Mononuclear cell (primary cell): Measurements from ENCODE around the gene RABGEF1. TPM values are rescaled to one million over a fixed set of nuclear protein-coding genes. Genes with fewer than 3 reads are reported as not detected.
"Not testable (repeated sequence)": the region's sequence is repeated elsewhere in the genome, so short reads cannot be mapped to it uniquely, and the experiment has no call there.

Experiments used
- H3K27me3 ChIP-seq: 2 replicates; pipeline ENCODE4 v1.6.0; 2011; ENCODE audit warnings: low read length, control low read depth; ENCODE audit not compliant: insufficient read depth
- H3K4me1 ChIP-seq: 2 replicates; pipeline ENCODE4 v1.5.1; 2011; ENCODE audit warnings: mild to moderate bottlenecking, low read length, control low read depth; ENCODE audit not compliant: insufficient read depth
- H3K4me3 ChIP-seq: 2 replicates; pipeline ENCODE4 v1.5.1; 2011; ENCODE audit warnings: mild to moderate bottlenecking, low read length, moderate library complexity
- H3K9me3 ChIP-seq: 2 replicates; pipeline ENCODE4 v1.5.1; 2011; ENCODE audit warnings: low read depth, mild to moderate bottlenecking, control low read depth, low read length
- total RNA-seq: library from RNA; depleted of rRNA; stranded (reverse); fragments of >200 nt; gene quantifications from one replicate; pipeline ENCODE4 v1.2.3, GENCODE V29; 2012

The RABGEF1 gene
- total RNA-seq, 1 donor: 52.8 TPM

- no peaks in the 10 kb centered on the region for H3K9me3 ChIP-seq
- no peaks in the 10 kb centered on the region for H3K27me3 ChIP-seq
- no peak overlapping the region for H3K4me3 ChIP-seq
- H3K4me1 ChIP-seq: peaks cover 41% of the 10 kb centered on the region
These were observed 3.4 kb downstream of the RABGEF1 start for GRCh38 chr7:66743920-66744319.

DNA sequence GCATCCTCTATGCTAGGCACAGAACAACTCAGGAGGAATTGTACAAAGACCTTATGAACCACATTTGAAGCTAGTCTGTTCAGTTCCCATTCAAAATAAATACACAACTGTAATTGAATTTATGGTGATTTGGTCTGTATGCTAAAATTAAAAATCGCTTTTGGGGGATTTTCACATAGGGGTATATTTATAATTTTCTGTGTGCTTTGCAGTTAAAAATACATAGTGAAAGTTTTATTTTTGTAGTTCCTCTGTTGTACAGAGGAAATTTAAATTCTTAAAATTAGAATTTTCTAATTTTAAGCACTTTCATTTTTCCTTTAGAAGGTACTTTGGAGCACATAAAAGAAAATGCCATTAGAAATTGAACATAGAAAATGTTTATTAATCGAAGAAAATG is 6.9 kb downstream of the RABGEF1 start:
- H3K4me3 ChIP-seq: no peak overlapping the region

DNA sequence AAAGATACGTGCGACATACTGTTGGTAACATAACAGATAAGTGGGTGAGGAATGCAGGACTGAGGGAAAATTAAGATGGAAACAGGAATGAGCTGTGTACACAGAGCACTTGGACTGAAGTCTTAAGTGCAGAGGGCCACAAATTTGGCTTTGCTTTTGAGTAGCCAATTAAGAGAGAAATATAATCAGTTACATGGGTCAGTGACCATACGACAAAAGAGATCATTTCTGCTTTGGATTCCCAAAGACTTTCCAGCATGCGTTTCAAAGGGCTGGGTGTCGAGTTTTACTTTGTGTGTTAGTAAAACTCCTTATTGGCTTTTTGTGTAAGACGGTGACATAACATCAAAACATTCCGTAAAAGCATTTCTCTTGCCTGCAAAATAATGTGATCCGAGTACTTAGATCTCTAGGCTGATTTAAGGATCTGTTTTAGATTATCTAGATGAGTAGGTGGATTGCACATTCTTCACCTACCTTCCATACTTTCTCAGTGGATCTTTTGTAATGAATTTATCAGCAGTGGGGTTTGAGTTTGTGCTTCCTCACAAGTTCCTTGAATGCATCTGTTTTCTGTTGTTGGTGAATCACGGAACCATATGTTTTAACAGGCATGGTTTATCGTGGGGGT is 7.5 kb downstream of the RABGEF1 start:
- peaks cover 21% of the 10 kb centered on the region for H3K4me1 ChIP-seq
- no peaks in the 10 kb centered on the region for H3K27me3 ChIP-seq
- no peak overlapping the region for H3K4me3 ChIP-seq

More for the DNA sequence above, 6.9 kb downstream of the RABGEF1 start:
- H3K4me1 ChIP-seq: peaks cover 21% of the 10 kb centered on the region
- H3K27me3 ChIP-seq: no peaks in the 10 kb centered on the region
- H3K9me3 ChIP-seq: no peaks in the 10 kb centered on the region

GRCh38 chr7:66748791-66749190 is 8.3 kb downstream of the RABGEF1 start:
- Histone ChIP-seq H3K4me1 (peaks cover 21% of the 10 kb centered on the region), H3K27me3 (no peaks in the 10 kb centered on the region), H3K4me3 (no peak overlapping the region), H3K9me3 (no peaks in the 10 kb centered on the region)

More for the DNA sequence above, 7.5 kb downstream of the RABGEF1 start:
- no peaks in the 10 kb centered on the region for H3K9me3 ChIP-seq

DNA sequence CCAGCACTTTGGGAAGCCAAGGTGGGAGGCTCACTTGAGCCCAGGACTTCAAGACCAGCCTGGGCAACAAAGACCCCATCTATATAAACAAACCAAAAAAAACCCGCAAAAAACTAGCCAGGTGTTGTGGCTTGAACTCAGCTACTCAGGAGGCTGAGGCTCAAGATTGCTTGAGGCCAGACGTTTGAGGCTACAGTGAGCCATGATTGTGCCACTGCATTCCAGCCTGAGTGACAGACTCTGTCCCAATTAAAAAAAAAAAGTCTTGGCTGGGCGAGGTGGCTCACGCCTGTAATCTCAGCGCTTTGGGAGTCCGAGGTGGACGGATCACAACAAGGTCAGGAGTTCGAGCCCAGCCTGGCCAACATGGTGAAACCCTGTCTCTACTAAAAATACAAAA is 11.4 kb downstream of the RABGEF1 start:
- no peak overlapping the region for H3K4me3 ChIP-seq
- H3K4me1 ChIP-seq: peaks cover 21% of the 10 kb centered on the region
- no peaks in the 10 kb centered on the region for H3K27me3 ChIP-seq
- no peaks in the 10 kb centered on the region for H3K9me3 ChIP-seq

DNA sequence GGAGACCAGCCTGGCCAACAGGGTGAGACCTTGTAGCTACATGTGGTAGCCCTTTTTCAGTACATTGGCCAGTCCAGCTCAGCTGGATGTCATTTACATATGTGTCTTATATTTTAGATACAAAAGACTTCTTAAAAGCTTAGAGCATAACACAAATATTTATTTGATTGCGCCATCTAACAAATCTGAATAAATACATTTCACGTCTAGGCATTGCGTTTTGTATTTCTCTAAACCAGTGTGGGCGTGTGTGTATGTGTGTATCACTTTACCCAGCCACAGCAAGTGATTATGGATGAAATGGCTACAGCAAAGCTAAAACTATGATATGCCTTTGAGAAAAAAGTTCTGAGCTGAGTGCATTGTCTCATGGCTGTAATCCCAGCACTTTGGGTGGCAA is 14.0 kb downstream of the RABGEF1 start:
- peaks cover 27% of the 10 kb centered on the region for H3K4me1 ChIP-seq
- H3K9me3 ChIP-seq: no peaks in the 10 kb centered on the region
- no peaks in the 10 kb centered on the region for H3K27me3 ChIP-seq
- H3K4me3 ChIP-seq: no peak overlapping the region

GRCh38 chr7:66755059-66755458 is 14.5 kb downstream of the RABGEF1 start:
- peaks cover 32% of the 10 kb centered on the region for H3K4me1 ChIP-seq
- not testable (repeated sequence) for H3K9me3 ChIP-seq, H3K27me3 ChIP-seq, H3K4me3 ChIP-seq

- not testable (repeated sequence) for H3K9me3 ChIP-seq, H3K4me3 ChIP-seq, H3K27me3 ChIP-seq
- H3K4me1 ChIP-seq: peaks cover 42% of the 10 kb centered on the region
These were observed 15.7 kb downstream of the RABGEF1 start for GRCh38 chr7:66756227-66756626.

DNA sequence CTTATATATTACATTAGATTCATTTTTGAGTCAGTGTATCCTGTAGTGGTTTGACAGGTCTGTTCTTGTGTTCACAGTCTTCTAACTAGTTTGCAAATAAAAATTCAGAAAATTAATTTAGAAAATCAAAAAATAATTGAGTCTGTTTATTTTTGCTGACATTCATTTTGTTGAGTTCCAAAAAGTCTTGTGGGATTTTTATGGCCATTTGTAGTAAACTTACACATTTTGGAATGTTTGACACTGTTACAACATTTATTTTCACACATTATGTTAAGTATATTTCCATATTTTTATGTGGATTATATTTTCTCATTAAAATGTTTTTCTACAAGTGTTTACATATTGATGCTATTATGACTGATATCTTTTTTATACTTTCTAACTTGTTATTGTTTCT is 16.4 kb downstream of the RABGEF1 start:
- H3K27me3 ChIP-seq: no peaks in the 10 kb centered on the region
- H3K4me1 ChIP-seq: peaks cover 43% of the 10 kb centered on the region
- H3K4me3 ChIP-seq: no peak overlapping the region

GRCh38 chr7:66757939-66758338 is 17.4 kb downstream of the RABGEF1 start:
- peaks cover 43% of the 10 kb centered on the region for H3K4me1 ChIP-seq
- no peak overlapping the region for H3K4me3 ChIP-seq
- H3K9me3 ChIP-seq: no peaks in the 10 kb centered on the region
- no peaks in the 10 kb centered on the region for H3K27me3 ChIP-seq

More for the DNA sequence above, 16.4 kb downstream of the RABGEF1 start:
- H3K9me3 ChIP-seq: no peaks in the 10 kb centered on the region

GRCh38 chr7:66758950-66759628 is 18.6 kb downstream of the RABGEF1 start:
- Histone ChIP-seq H3K27me3 (no peaks in the 10 kb centered on the region), H3K4me1 (peaks cover 41% of the 10 kb centered on the region), H3K9me3 (no peaks in the 10 kb centered on the region), H3K4me3 (no peak overlapping the region)

DNA sequence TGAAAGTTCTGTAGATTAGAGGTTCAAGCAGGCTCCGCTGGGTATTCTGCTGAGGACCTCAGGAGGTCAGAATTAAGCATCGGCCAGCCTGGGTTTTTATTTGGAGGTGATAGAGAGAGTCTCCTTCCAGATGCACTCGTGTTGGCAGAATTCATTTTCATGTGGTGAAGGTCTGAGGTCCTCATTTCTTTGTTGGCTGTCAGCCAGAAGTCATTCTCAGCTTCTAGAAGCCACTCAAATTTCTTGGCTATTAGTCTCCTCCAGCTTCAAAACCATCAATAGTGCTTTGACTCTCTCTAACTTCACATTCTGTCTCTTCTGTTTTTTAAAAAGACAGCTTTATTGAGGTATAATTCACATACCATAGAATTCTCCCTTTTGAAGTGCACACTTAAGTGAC is 22.6 kb downstream of the RABGEF1 start:
- not testable (repeated sequence) for H3K4me3 ChIP-seq, H3K9me3 ChIP-seq

DNA sequence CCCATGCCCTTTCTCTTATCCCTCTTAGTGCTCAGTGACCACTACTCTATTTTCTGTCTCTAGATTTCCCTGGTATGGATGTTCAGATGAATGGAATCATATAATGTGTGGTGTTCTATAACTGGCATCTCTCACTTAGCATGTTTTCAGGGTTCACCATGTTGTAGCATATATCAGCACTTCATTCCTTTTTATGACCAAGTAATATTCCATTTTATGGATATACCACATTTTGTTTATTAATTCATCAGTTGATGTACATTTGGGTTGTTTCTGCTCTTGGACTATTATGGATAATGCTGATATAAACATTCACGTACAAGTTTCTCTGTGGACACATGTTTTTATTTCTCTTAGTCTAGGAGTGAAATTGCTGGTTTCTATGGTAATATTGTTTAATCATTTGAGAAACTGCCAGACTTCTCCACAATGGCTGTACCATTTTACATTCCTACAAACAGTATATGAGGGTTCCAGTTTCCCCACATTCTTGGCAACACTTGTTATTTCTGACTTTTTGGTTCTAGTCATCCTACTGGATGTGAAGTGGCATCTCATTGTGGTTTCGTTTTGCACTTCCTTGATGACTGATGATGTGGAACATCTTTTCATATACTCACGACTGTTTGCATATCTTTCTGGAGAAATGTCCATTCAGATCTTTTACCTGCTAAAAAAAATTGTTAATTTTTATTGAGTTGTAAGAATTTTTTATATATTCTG is 23.3 kb downstream of the RABGEF1 start:
- H3K27me3 ChIP-seq, H3K4me3 ChIP-seq, H3K9me3 ChIP-seq: not testable (repeated sequence)
- peaks cover 39% of the 10 kb centered on the region for H3K4me1 ChIP-seq

More for the DNA sequence above, 22.6 kb downstream of the RABGEF1 start:
- not testable (repeated sequence) for H3K27me3 ChIP-seq
- H3K4me1 ChIP-seq: peaks cover 38% of the 10 kb centered on the region

DNA sequence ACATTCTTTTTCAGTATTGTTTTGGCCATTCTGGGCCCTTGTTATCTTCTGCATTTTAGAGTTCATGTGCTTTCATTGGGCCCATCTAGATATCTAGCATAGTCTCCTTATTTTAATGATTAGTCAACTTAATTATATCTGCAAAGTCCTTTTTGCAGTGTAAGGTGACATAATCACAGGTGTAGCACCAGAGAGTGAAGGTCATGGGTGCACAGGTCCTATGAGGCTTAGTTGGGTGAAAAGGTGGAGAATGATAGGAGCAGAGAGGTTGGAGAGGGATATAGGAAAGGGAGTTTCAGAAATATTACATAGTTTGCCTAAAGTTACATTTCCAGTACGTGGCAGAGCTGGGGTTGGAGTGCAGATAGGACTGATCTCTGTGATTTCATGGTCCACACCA is 24.4 kb downstream of the RABGEF1 start:
- not testable (repeated sequence) for H3K4me3 ChIP-seq, H3K9me3 ChIP-seq, H3K27me3 ChIP-seq
- H3K4me1 ChIP-seq: peaks cover 41% of the 10 kb centered on the region

DNA sequence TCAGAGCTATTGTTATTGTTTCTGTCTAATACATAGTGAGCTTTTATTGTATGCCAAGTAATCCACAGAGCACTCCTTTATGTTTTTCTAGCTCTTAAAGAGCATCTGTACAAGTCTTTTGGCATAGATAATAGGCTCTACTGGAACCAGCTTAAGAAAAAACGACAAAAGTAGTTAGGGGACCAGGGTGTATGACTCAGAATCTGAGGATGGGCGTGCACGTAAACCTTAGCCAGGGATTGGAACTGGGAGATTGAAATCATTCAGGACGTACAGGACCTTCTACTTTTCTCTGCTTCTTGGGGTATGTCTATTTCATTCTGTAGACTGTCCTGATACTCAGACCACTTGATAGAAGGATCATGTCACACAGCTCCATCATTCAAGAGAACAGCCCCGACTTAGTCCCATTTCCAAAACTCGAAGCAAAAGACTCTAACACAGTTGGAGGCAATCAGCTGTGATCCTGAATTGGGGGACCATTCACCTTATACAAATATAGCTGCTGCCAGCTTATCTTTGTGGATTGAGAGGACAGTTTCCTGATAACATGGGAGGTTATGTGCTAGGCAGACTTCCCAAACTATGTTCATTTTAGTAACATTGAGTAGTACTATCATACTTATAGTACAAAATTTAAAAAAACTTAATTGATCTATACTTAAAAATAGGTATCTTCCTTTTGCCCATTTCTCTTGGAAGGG is 24.9 kb downstream of the RABGEF1 start:
- H3K27me3 ChIP-seq, H3K4me3 ChIP-seq, H3K9me3 ChIP-seq: not testable (repeated sequence)

More for the DNA sequence above, 24.9 kb downstream of the RABGEF1 start:
- H3K4me1 ChIP-seq: peaks cover 40% of the 10 kb centered on the region
